ENCODE results near the gene GARIN5B.

The GARIN5B gene

DNA sequence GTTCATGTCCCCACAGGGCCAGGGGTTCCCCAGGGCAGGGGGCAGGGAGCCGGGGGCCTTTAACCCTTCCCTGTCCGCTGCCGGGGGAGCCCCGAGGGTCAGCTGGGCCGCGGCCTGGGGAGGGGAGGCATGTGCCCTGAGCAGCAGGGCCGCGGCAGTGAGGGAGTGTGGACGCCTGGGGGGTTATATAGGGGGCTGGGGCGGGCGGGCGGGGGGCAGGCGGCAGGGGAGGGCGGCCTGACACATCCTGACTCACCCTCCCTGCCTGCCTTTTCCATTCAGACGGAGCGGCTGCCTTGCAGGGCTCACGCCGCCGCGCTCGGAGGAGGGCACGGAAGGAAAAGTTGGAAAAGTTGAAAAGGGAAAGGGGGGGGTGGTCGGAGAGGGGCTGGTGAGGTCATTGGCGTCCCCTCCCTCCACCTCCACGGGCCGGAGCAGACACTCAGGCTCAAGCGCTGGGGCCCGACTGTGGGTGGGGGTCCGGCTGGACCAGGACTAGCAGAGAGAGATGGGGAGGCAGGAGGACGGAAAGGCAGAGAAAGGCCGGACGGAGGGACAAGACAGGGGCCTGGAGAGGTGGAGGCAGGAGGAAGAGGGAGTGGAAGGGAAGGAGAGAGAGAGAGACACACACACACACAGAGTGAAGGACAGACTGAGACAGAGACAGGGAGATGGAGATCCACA is 7.4 kb upstream of the GARIN5B start, which contains the start of gene IL11:
Gene IL11 (minus strand): TSS at position 159 of the 684 bp plus-strand sequence. CDS start 153 bp downstream, at position 6.
- DNase-seq (ENCODE audit: low read depth), result no peak

DNA sequence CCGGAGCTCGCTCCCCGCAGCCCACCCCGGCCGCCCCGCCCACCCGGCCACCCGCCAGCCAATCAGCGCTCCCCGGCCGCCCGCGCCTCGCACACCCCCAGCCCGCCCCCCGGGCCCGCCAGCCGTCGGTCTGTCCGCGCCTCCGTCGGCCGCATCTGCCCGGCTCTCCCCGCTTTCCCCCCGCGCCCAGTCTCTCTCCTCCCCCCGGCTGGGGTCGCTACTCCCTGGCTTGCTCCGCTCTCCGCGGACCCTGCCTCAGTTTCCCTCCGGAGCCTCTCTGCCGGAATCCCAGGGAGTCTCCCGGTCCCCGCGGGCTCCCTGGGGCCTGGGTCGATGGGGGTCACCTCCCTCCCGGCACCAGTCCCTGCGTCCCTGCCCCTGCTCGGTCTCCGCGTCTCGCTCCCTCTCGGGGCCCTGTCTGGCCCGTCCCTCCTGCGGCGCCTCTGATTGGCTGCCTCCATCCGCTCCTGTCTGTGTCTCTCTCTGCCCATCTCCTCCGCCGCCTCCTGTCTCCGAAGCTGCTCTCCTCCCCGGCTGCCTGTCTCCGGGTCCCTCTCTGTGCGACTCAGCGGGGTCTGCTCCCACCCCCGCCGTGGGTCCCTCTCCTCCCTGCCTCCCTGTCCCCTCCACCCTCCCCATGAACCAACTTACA is 6.7 kb upstream of the GARIN5B start:
- DNase-seq (ENCODE audit: low read depth), result no peak

DNA sequence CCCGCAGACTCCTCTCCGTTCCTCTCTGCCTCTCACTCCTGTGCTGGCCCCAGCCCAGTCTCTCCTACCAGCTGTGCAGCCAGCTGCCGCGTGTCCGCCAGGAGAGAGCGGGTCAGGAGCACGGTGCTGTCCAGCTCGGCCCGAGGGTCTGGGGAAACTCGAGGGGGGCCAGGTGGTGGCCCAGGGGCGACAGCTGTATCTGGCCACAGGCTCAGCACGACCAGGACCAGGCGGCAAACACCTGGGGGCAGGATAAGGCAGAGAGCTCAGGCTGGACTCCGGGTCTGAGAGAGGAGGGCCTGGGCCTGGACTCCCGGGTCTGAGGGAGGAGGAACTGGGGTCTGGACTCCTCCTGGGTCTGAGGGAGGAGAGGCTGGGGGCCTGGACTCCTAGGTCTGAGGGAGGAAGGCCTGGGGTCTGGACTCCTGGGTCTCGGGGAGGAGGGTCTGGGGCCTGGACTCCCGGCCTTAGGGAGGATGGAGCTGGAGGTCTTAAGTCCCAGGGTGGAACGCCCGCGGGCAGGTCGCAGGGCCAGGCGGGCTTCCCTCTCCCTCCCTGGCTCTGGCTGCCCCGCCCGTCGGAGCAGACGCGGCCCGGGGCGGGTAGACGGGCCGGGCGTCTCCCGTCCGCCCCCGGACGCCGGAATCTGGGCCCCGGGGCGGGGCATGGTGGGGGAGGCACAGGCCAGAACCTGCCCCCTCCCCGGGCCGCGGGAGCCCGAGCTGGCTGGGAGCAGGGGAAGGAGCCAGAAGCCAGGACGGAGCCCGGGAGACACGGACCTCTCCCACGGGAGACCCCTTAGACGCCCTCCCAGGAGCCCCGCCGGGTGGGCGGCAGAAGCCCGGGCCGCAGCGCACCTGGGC is 5.9 kb upstream of the GARIN5B start:
- no peak for DNase-seq (ENCODE audit: low read depth)

DNA sequence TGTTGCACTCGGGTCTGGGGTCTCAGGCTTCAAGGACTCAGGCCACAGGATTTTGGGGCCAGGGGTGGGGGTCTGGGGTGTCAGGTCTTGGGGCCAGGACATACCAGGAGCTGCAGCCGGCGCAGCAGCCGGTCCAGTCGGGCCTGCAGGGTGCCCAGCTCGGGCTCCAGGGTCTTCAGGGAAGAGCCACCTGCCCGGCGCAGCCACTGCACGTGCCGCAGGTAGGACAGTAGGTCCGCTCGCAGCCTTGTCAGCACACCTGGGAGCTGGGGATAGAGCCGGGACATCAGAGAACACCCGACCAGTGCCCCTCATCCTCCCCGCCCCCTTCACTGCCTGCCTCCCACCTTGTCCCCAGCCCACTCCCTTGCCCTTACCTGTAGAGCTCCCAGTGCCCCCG is 5.0 kb upstream of the GARIN5B start:
- no peak for DNase-seq (ENCODE audit: low read depth)

DNA sequence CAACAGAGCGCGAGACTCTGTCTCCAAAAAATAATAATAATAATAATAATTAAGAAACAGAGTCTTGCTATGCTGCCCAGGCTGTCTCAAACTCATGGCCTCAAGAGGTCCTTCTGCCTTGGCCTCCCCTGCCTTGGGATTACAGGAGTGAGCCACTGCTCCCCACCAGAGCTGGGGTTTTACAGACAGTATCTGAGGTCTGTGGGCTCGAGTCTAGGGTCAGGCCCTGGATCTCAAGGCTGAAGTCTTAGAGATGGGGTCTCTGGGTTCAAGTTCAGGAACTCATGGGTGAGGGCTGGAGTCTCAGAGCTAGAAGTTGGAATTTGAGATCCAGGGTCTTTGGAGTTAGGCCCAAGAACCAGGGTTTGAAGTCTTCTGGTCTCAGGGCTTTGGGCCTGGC is 3.7 kb upstream of the GARIN5B start:
- DNase-seq (ENCODE audit: low read depth), result no peak

DNA sequence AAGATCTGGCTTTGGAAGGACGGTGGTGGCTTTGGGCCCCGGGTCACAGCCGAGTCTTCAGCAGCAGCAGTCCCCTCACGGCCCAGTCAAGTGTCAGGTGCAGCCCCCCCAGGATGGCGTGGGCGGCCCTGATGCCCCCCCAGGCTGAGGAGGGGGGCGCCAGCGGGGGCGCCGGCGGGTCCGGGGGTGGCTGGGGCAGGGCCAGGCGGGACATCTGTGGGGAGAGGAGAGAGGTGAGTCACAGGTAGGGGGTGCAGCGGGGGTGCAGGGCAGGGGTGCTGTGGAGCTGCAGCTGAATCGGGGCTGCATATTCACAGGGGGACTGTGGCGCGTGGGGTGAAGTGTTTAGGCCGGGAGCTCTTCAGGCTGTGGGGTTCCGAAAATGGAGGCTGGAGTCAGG is 2.9 kb upstream of the GARIN5B start:
- DNase-seq (ENCODE audit: low read depth), result no peak

DNA sequence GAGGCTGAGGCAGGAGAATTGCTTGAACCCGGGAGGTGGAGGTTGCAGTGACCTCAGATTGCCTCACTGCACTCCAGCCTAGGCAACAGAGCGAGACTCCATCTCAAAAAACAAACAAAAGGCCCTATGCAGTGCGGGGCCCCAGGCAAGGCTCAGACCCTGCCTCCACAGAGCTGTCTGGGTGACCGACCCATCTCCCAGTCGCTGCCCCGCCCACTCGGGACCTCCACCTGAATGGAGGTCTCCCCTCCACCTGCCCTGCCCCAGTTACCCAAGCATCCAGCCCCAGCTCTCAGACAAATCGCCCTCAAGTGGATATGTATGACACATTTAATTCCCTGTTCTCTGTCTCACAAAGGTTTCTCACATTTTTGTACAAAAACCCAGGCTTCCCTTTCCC is 2.2 kb upstream of the GARIN5B start:
- no peak for DNase-seq (ENCODE audit: low read depth)

DNA sequence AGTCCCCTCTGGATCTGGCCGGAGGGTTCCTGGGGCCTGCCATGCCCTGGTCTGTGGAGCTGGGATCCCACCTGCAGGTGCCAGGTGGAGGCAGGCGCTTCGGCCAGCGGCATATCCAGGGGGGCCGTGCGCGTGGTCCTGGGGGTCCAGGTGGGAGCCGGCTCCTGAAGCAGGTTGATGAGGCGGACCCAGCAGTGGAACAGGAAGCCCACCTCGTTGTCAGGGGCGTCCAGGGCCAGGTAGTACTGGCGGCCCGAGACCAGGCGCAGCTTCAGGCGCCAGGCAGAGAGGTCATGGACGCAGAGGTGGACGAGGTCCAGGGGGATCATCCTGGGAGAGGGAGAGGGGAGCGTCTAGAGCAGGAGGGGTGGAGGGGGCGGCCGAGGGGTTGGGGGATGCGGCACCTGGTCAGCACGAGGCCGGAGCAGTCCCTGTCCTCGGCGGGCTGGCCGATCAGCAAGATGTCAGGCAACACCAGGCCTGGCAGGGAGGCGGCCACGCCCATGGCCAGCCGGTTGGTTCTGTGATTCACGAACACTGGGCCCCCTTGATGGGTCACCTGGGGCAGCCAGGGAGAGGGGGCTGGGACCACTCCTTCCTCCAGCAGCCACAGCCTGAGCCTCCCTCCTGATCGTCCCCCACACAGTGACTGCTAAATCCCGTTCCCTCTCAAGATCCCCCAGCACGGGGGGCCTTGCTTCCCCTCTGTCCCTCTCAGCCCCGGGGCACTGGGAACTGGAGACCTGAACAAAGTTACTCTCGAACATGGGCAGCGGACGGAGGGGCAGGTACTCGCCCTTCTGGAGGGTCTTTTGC is 678 bp downstream of the GARIN5B start:
- no peak for DNase-seq (ENCODE audit: low read depth)

DNA sequence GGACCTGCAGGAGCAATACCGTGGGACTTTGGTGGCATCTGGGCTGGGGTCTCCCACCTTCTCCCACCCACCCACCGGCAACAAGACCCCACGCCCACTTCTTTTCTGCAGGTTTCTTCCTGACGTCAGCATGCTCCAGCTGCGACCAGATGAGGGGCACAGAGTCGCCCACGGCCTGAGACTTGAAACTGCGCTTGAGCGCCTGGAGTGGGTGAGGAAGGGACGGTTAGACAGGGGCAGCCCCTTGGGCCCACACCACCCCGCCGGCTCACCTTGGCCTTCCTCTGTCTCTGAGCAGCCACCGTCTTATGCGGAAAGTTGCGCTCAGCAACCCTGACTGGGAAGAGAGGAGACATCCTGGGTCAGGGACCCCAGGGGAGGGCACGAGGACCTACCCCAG is 2.2 kb downstream of the GARIN5B start:
- no peak for DNase-seq (ENCODE audit: low read depth)

DNA sequence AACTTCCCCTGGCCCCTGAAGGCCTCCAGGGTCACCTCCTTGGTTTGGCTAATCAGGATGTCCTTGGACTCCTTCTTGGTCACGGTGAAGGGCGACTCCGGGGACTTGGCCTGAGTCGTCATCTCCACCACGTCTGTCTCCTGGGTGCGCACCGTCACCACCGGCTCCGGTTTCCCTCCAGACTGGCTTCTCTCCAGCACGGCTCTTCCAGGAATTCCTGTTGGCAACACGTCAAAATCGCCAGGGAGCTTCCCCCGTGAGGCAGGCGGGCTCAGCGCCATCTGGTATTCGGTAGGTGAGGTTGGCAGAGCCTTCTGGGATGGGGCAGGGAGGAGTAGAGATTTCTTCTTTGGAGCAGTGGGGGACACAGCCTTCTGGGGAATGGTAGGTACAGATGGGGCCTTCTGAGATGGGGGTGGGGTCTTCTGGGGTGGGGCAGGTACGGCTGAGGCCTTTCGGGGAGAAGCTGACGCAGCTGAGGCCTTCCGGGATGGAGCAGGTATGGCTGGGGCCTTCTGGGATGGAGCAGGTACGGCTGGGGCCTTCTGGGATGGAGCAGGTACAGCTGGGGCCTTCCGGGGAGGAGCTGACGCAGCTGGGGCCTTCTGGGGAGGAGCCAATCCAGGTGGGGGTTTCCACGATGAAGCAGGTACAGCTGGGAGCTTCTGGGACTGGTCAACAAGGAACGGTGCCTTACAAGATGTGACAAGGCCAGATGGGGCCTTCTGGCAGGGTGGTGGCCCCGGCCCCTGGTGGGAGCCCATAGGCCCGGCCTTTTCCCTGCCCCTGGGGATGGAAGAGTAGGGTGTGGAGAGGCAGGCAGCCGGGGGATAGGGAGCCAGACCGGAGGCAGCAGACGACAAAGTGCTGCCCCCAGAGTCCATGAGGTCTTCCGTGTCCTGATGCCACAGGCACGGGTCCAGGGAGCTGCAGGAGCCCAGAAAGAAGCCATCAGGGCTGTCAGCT is 3.8 kb downstream of the GARIN5B start:
- no peak for DNase-seq (ENCODE audit: low read depth)

DNA sequence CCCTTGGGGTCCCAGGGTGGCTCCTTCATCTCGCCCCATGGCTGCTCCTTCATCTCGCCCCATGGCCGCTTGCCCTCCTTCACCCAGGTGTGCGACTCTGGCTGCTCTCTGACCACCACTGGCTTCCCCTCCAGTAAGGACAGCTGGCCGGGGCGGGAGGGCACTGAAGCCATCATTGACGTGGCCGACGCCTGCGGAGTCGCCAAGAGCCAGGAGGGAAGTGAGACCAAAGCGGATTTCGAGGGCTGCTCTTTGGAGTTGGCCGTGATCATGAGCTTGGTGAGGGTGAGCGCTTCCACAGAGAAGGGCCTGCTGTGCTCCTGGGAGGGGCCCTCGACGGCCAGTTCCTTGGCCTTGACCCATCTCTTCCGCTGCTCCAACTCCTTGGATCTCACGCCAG is 4.6 kb downstream of the GARIN5B start:
- no peak for DNase-seq (ENCODE audit: low read depth)

DNA sequence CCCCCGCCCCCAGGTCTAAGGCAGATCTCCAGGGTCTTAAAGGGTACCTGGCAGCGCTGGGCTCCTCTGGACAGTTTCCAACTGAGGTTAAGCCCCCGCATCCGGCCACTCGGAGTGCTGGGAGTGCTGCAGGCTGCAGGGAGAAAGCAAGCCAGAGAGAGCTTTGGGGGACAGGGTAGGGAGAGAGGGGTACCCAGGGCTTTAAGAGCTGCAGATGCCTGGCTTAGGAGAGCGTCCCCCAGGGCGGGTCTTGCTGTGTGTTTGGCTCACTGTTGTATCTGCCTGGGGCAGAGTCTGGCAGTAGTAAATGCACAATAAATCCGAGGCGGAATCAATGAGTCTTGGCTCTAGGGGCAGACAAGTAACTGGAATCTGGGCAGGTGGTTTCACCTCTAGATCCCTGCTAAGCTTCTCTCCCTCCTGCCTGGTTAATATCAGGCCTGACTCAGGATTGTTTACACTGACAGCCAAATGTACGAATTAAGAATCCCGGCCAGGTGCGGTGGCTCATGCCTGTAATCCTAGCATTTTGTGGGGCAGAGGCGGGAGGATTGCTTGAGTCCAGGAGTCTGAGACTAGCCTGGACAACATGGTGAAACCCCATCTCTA is 7.7 kb downstream of the GARIN5B start:
- DNase-seq (ENCODE audit: low read depth), result no peak

DNA sequence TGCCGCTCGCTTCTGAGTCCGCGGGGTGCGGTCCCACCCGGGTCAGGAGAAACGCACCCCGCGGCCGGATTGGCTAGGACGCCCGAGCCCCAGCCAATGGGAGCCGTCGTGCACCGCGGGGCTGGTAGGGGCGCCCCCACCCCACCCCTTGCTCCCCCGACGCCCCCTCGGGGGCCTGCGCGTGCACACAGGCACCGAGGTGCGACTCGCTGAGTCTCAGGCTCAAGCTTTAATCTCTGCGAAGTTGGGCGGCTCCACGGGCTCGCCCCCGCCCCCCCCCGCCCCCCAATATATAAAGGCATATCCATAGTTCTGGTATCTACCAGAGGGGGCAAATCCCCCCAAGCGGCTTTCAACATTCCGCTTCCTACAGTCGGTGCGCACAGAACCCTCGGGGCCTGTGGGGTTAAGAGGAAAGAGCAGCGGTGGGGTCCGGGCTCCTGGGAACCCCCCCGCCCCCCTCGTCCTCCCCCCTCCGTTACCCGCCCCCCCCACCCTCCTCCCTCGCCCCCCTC is 8.3 kb downstream of the GARIN5B start, which contains the start of gene COX6B2:
Gene COX6B2 (minus strand): TSS at position 22 of the 515 bp plus-strand sequence. CDS start 198 bp downstream, outside the sequence.
- DNase-seq (ENCODE audit: low read depth), result no peak

DNA sequence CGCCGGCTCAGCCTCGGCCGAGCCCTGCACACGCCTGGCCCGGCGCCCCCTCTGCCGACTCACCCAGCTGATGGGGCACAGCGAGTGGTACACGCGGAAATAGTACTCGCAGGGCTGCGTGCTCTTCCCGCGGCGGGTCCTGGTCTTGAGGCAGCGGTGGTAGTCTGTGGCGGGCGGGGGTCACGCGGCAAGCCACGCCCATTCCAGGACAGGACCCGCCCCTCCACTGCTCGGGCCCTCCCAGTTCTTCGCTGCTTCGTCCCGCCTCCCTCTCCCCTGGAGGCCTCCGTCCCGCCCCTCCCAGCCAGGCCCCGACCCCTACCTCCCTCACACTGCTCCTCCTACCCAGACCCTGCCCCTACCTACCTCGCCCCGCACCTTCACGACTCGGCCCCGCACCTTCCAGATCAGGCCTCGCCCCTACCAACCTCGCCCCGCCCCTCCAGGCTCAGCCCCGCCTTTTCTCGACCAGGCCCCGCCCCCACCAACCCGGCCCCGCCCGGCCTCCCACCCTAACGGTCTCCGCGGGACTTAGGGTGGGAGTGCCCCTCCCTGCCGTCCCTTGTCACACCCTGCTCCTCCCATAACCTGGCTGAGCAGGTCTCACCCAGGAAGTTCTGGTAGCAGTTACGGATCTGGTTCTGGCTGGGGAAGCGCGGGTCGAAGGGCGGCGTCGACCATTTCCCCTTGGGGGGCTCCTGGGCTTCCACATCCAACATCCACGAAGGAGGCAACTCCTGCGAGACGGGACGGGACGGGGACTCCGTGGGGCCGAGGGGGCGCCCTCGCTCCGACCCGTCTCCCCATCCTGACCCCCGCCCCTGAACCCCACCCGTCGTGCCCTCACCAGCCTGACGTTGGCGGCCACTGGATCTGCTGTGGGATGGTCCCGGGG is 9.0 kb downstream of the GARIN5B start:
- peak; percentile 38 for DNase-seq (ENCODE audit: low read depth)

DNA sequence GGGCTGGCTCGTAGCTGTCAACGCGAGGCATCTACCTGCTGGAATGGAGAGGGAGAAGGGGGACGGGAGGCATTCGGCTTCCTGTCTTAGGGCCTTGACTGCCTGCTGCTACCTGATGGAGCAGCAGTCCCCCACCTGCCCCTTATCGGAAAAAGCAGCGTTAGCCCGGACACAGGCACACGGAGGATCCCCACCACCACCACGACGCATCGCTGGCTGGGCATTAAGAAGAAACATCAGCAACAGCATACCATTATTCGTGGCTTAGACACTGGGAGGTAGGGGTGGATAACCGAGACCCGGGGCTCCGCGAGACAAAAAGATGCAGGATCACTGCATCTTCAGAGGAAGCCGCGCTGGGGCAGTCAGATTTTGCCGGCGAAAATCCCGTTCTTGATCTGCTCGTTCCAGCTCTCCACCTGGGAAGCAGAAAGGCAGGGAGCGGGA is 9.7 kb downstream of the GARIN5B start:
- no peak for DNase-seq (ENCODE audit: low read depth)

DNA sequence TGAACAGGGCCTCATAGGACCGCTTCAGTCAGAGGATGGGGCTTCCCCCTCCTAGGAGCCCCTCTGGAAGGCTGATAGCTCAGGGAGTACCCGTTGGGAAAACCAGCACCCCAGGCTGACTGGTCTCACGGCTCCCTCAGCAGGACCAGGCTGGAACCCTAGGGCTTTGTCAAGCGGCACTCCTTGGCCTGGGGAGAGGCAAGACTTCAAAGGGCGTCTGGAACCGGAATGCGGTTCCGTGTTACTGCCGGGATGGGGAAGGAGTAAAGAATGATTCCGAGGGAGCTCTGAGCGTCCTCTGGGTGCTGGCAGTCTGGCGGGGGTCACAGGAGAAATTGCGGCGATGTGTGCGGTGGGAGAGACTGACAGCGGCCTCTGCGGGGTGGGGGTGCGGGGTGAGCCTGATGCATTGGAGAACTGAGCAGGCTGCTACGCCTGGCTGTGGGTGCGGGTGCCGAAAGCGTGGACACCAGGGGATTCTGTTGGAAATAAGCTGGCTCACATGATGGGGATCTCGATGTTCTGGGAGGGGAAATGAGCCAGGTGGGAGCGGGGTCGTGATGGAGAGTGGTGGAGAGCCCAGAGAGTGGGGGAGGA is 10.4 kb downstream of the GARIN5B start:
- DNase-seq (ENCODE audit: low read depth), result no peak

DNA sequence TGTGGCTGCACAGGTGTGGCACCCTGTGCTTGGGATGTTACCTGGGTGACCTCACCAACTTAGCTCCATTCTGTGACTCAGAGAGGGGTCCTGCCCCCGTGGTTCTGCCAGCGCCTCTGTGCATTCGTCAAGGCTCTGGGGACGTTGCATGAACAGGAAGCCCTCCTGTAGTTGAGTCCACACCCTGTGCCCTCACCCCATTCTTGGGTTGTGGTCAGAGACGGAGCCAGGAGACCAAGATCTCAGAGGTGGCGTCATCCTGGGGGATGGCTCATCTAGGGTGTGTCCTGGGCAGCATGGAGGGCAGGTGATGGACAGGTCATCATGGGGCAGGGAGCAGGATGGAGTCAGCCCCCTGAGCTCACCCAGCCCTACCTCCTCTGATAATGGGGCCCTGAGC is 11.0 kb downstream of the GARIN5B start:
- no peak for DNase-seq (ENCODE audit: low read depth)

DNA sequence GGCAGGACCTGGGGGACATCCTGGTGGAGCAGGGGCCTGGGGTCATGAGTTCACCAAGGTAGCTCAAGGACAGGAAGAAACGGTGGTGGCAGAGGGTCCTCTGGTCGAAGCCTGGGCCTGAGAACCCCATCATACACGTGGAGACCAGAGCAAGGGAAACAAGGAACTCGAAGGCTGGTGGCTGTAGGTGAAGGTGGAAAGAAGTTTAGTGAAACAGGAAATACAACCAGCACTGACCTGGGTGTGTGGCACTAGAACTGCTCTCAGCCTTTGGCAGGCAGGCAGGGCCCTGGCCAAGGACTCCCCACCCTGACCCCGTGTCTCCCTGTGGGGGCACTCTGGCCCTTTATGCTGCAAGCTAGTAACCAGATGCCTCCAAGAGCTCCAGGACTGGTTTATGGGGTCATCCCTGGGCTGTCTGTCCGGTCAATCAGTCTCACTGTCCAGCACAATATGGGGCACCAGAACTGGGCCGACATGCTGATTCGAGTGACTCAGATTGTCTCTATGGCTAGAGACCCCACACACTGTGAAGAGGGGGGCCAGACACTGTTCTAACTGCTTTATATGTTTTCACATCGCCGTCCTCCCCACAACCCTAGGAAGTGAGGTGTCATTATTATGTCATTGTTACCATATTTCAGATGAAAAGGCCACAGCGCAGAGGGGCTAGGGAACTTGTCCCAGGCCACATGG is 12.3 kb downstream of the GARIN5B start:
- no peak for DNase-seq (ENCODE audit: low read depth)
